HK-2 (cell line): ENCODE measurements around the gene HYLS1.
"Not testable (repeated sequence)": the region's sequence is repeated elsewhere in the genome, so short reads cannot be mapped to it uniquely, and the experiment has no call there.

Experiments
- DNase-seq: peaks from one replicate; pipeline ENCODE4 v3.0.0-alpha.2; 2018; ENCODE audit not compliant: unreplicated experiment

Gene HYLS1

GRCh38 chr11:125887373-125888324, at the start of gene HYLS1:
TSS of gene HYLS1 (plus strand) at chr11:125887668. CDS start at chr11:125899369, 11,701 bp downstream.
- peak; percentile 94 for DNase-seq

GRCh38 chr11:125842321-125842948, 45.0 kb upstream of the HYLS1 start:
- no peak for DNase-seq

- no peak for DNase-seq
These were observed 41.3 kb upstream of the HYLS1 start for GRCh38 chr11:125846188-125846587.

GRCh38 chr11:125857670-125858069, 29.8 kb upstream of the HYLS1 start:
- DNase-seq, result not testable (repeated sequence)

- DNase-seq, result not testable (repeated sequence)
These were observed 24.7 kb upstream of the HYLS1 start for GRCh38 chr11:125862786-125863185.

- not testable (repeated sequence) for DNase-seq
These were observed 22.1 kb upstream of the HYLS1 start for GRCh38 chr11:125865354-125865753.

GRCh38 chr11:125869521-125869920, 17.9 kb upstream of the HYLS1 start:
- no peak for DNase-seq

- DNase-seq, result no peak
These were observed 15.9 kb upstream of the HYLS1 start for GRCh38 chr11:125871391-125872137.

- DNase-seq, result no peak
These were observed 15.4 kb upstream of the HYLS1 start for GRCh38 chr11:125872138-125872491.

GRCh38 chr11:125873881-125874555, 13.4 kb upstream of the HYLS1 start:
- DNase-seq, result no peak

- DNase-seq, result peak; percentile 16
These were observed 12.8 kb upstream of the HYLS1 start for GRCh38 chr11:125874556-125875124.

- no peak for DNase-seq
These were observed 6.2 kb upstream of the HYLS1 start for GRCh38 chr11:125881291-125881690.

- no peak for DNase-seq
These were observed 4.1 kb upstream of the HYLS1 start for GRCh38 chr11:125883375-125883774.

- peak; percentile 70 for DNase-seq
These were observed 483 bp upstream of the HYLS1 start for GRCh38 chr11:125886997-125887372.

- DNase-seq, result no peak
These were observed 3.1 kb downstream of the HYLS1 start for GRCh38 chr11:125890447-125891100.

- DNase-seq, result no peak
These were observed 4.6 kb downstream of the HYLS1 start for GRCh38 chr11:125892071-125892470.

- no peak for DNase-seq
These were observed 5.5 kb downstream of the HYLS1 start for GRCh38 chr11:125892994-125893393.

- no peak for DNase-seq
These were observed 14.4 kb downstream of the HYLS1 start for GRCh38 chr11:125901872-125902271.

- DNase-seq, result no peak
These were observed 14.9 kb downstream of the HYLS1 start for GRCh38 chr11:125902277-125902926.
